ENCODE results near the gene SMAD7. TPM values are rescaled to one million over a fixed set of nuclear protein-coding genes. Genes with fewer than 3 reads are reported as not detected.

SMAD7 gene
- total and polyA plus RNA-seq, 10 of the 15 experiments (the other 5 are each of a cell fraction or from before 2014, with no cell fraction given), result 1.3 to 22.5 (median 8.0) TPM

DNA sequence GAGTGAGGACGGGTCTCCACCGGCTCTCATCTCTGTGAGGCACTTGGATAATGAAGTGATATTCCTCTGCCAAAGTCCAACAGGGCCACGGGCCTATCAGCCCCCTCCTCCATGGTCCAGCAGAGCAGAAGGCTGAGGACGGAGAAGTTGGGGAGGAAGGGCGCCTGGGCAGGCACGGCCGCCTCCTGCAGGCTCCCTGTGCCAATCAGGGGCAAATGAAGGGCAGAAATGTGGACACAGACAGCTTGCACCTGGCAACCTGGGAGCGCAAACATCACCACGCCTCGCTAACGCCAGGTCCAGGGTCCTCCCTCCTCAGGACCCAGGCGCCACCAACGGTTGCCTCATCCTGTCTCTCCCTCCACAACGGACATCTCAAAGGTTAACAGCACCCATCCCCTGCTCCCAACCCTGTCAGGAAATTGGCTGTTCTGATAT, 24.3 kb downstream of the SMAD7 start:
- no peak overlapping the region for H3K4me3 ChIP-seq
- H3K36me3 ChIP-seq (ENCODE audit: control insufficient read depth in 2 of 2, insufficient read depth in 2 of 2, low read length in 1 of 2), result peaks cover 6 to 24% of the 10 kb centered on the region in 2 experiments
- WGBS (ENCODE audit: insufficient coverage, insufficient replicate concordance, low lambda C conversion rate, missing lambda C conversion rate), result 91% methylated on average over 14 of the region's 14 CpGs
- H3K9ac ChIP-seq (ENCODE audit: control insufficient read depth, insufficient read depth, low read length), result no peak overlapping the region
- CTCF ChIA-PET, result interaction anchor here (0.8 to 1.1 kb wide), 3 partner anchors 12 to 149 kb away, joined by 3 to 4 read pairs (median 3); no protein-coding TSS in a partner anchor
- H3K4me2 ChIP-seq (ENCODE audit: control insufficient read depth, insufficient read depth), result no peak overlapping the region
- no peak for FAIRE-seq
- in situ Hi-C loops (cut with MboI), result loop anchor here (25.0 kb wide), 1 partner anchor 1361 kb away; the partner anchor contains the start of genes CXXC1 and MBD1
- no peak for TF ChIP-seq TCF7 (IDR thresholded peaks at IDR 0.05; ENCODE audit: borderline replicate concordance)
- no peak for TF ChIP-seq SKIL (IDR thresholded peaks at IDR 0.05; ENCODE audit: low read depth, poor library complexity, severe bottlenecking)
- TF ChIP-seq BHLHE40 (IDR thresholded peaks at IDR 0.05; ENCODE audit: borderline replicate concordance in 1 of 2, low read depth in 2 of 2, low read length in 1 of 2), result no peak
- no peak for TF ChIP-seq EGR1 (IDR thresholded peaks at IDR 0.05; ENCODE audit: borderline replicate concordance in 1 of 2, low read depth in 2 of 2, low read length in 2 of 2)
- H3K27ac ChIP-seq (ENCODE audit: control insufficient read depth, insufficient read depth), result no peak overlapping the region
- BruUV-seq (replicated peaks), result no TSS peak
- peaks cover 64% of the 10 kb centered on the region for H3K4me1 ChIP-seq (ENCODE audit: control insufficient read depth, insufficient read depth, low read length)
- intact Hi-C loops (cut with micrococcal nuclease; ENCODE audit: unreplicated experiment), result no loop called here
- no peak for DNase-seq (ENCODE audit: low read depth, low spot score)
- ATAC-seq, result no peak
- no peaks in the 10 kb centered on the region for H4K20me1 ChIP-seq (ENCODE audit: control insufficient read depth, insufficient read depth)
- no peaks in the 10 kb centered on the region for H3K9me3 ChIP-seq (replicated peaks; ENCODE audit: control insufficient read depth, insufficient read depth, low read length)
- peaks cover 92% of the 10 kb centered on the region for H3K79me2 ChIP-seq (ENCODE audit: control insufficient read depth, insufficient read depth, low read length)
- SMC1A ChIA-PET (ENCODE audit: uncharacterized antibody, unreplicated experiment), result interaction anchor here (1.0 to 4.1 kb wide), 8 partner anchors 8 to 171 kb away, joined by 3 to 35 read pairs (median 5); no protein-coding TSS in a partner anchor
- RAD21 ChIA-PET (ENCODE audit: unreplicated experiment), result interaction anchor here (1.7 kb wide), 1 partner anchor 26 kb away, joined by 4 read pairs; no protein-coding TSS in a partner anchor
- H3K27me3 ChIP-seq (replicated peaks in 1 of 2; ENCODE audit: control insufficient read depth in 2 of 2, insufficient read depth in 2 of 2, low read length in 1 of 2), result no peaks in the 10 kb centered on the region
- no peak overlapping the region for H2AFZ ChIP-seq (ENCODE audit: control insufficient read depth, low read depth, low read length)
- POLR2A ChIA-PET, result no interaction called here
